ENCODE data around the gene ATRAID. TPM values are rescaled to one million over a fixed set of nuclear protein-coding genes. Genes with fewer than 3 reads are reported as not detected.

Gene ATRAID
- total and polyA plus RNA-seq, 4 donors = 90.0 to 204 (median 122) TPM

DNA sequence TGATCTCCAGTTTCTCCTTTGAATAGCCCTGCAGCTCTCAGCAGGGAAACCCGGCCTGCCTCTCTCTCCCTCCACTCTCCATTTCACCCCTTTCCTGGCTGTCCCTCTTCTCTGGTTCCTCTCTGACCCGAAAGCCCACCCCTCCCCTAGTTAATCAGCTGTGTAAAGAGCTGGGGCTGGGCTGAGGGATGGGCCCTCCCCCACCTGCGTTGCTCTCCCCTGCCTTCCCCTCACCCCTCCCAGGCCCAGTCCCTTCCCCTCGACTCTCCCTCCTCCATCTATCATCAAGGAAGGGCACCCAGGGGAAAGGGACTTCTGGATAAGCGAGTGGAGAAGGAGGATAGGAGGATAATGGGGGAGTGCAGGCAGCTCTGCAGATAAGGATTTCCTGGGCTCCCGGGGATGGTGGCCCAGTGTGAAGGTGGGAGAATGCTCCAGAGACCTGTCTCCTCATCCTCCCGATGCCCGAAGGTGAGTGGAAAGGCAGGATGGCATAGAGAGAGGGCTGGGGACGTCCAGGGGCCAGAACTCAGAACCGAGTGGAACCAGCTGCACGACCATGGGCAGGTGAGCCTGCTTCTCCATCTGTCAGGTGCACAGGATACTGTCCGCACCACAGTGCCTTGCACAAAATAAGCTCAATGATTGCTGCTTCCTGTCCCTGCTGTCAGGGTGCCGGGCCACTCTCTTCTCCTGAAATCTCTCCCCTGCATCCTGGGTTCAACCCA, 39.0 kb downstream of the ATRAID start:
- Histone ChIP-seq H3K4me1 (ENCODE audit: control insufficient read depth in 5 of 5, insufficient read depth in 5 of 5, low read length in 5 of 5) (no peaks in the 10 kb centered on the region), H3K9me3 (ENCODE audit: control insufficient read depth in 4 of 4, insufficient read depth in 3 of 4, low read length in 3 of 4) (no peaks in the 10 kb centered on the region), H3K27me3 (ENCODE audit: control insufficient read depth in 3 of 3, insufficient read depth in 3 of 3, low read length in 2 of 3) (peaks cover 0 to 12% (median 5%) of the 10 kb centered on the region in 3 donors), H3K27ac (ENCODE audit: low read depth in 1 of 2, low read length in 1 of 2) (no peak overlapping the region), H3K4me3 (no peak overlapping the region), H3K36me3 (ENCODE audit: control insufficient read depth in 4 of 4, insufficient read depth in 4 of 4, low read length in 4 of 4) (no peaks in the 10 kb centered on the region), H3K9ac (ENCODE audit: insufficient read depth in 1 of 2, low read length in 2 of 2) (no peak overlapping the region)
- DNase-seq (no peak), ATAC-seq (ENCODE audit: insufficient read depth, low FRiP score) (no peak)
- 61 to 65% methylated on average over 13 of the region's 13 CpGs for WGBS, 2 donors
- TF ChIP-seq, protein P1, sequence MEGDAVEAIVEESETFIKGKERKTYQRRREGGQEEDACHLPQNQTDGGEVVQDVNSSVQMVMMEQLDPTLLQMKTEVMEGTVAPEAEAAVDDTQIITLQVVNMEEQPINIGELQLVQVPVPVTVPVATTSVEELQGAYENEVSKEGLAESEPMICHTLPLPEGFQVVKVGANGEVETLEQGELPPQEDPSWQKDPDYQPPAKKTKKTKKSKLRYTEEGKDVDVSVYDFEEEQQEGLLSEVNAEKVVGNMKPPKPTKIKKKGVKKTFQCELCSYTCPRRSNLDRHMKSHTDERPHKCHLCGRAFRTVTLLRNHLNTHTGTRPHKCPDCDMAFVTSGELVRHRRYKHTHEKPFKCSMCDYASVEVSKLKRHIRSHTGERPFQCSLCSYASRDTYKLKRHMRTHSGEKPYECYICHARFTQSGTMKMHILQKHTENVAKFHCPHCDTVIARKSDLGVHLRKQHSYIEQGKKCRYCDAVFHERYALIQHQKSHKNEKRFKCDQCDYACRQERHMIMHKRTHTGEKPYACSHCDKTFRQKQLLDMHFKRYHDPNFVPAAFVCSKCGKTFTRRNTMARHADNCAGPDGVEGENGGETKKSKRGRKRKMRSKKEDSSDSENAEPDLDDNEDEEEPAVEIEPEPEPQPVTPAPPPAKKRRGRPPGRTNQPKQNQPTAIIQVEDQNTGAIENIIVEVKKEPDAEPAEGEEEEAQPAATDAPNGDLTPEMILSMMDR (IDR thresholded peaks at IDR 0.05; ENCODE audit: control extremely low read depth, extremely low read depth) = no peak

DNA sequence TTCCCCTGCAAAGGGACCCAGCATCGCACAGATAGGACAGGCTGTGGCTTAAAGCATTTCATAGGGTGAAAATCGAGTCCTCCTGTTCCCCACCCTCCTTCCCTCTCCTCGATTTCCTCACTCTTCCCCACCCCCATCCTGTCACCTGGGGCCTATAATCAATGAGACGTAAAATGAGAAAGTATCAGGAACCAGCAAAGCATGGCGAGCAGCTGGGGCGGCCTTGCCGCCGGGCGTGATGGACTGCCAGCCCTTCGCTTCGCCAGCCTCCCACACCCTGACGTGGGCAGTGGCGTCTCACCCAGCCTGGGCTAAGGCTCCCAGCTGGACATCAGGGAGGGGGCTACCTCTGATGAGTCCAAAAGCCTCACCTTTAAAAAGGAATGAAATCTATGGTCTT, 39.9 kb downstream of the ATRAID start:
- 81 to 90% methylated on average over 13 of the region's 13 CpGs for WGBS, 2 donors
- DNase-seq (no peak), ATAC-seq (ENCODE audit: insufficient read depth, low FRiP score) (no peak)
- Histone ChIP-seq H3K36me3 (ENCODE audit: control insufficient read depth in 4 of 4, insufficient read depth in 4 of 4, low read length in 4 of 4) (no peaks in the 10 kb centered on the region), H3K9me3 (ENCODE audit: control insufficient read depth in 4 of 4, insufficient read depth in 3 of 4, low read length in 3 of 4) (no peaks in the 10 kb centered on the region), H3K27ac (ENCODE audit: low read depth in 1 of 2, low read length in 1 of 2) (no peak overlapping the region), H3K9ac (ENCODE audit: insufficient read depth in 1 of 2, low read length in 2 of 2) (no peak overlapping the region), H3K4me3 (no peak overlapping the region), H3K4me1 (ENCODE audit: control insufficient read depth in 5 of 5, insufficient read depth in 5 of 5, low read length in 5 of 5) (no peaks in the 10 kb centered on the region), H3K27me3 (ENCODE audit: control insufficient read depth in 3 of 3, insufficient read depth in 3 of 3, low read length in 2 of 3) (peaks cover 0 to 20% (median 5%) of the 10 kb centered on the region in 3 donors)
- TF ChIP-seq, protein P1 (IDR thresholded peaks at IDR 0.05; ENCODE audit: control extremely low read depth, extremely low read depth) = no peak

DNA sequence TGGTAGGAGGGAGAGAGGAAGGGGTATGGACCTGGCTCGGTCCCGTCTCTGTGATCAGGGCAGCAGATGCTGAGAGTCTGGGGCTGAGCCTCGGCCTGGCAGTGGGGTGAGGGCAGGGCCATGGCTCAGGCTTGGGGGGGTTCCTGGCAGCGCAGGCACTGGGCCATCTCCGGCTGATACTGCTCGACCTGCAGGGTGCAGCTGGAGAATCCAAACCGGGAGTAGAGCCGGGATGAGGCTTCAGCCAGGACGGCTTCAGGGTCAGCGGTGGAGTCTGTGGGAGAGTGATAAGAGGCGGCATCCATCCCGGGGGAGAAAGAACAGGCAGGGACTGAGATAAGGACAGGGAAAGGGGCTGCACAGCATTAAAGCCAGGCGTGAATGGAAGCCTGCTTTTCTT, 43.3 kb downstream of the ATRAID start:
- peaks cover 0 to 38% (median 12%) of the 10 kb centered on the region in 3 donors for H3K27me3 ChIP-seq (ENCODE audit: control insufficient read depth in 3 of 3, insufficient read depth in 3 of 3, low read length in 2 of 3)
- 45 to 50% methylated on average over 13 of the region's 13 CpGs for WGBS, 2 donors
- H3K36me3 ChIP-seq (ENCODE audit: control insufficient read depth in 4 of 4, insufficient read depth in 4 of 4, low read length in 4 of 4) = no peaks in the 10 kb centered on the region
- H3K9me3 ChIP-seq (ENCODE audit: control insufficient read depth in 4 of 4, insufficient read depth in 3 of 4, low read length in 3 of 4) = no peaks in the 10 kb centered on the region
- no peak overlapping the region for H3K4me3 ChIP-seq
- ATAC-seq (ENCODE audit: insufficient read depth, low FRiP score) = no peak
- TF ChIP-seq, protein P1 (IDR thresholded peaks at IDR 0.05; ENCODE audit: control extremely low read depth, extremely low read depth) = no peak
- no peaks in the 10 kb centered on the region for H3K4me1 ChIP-seq (ENCODE audit: control insufficient read depth in 5 of 5, insufficient read depth in 5 of 5, low read length in 5 of 5)
- no peak for DNase-seq
- H3K27ac ChIP-seq (ENCODE audit: low read depth in 1 of 2, low read length in 1 of 2) = no peak overlapping the region
- no peak overlapping the region for H3K9ac ChIP-seq (ENCODE audit: insufficient read depth in 1 of 2, low read length in 2 of 2)
